NCI-H2107 treated with DMSO at 0.1 percent for 48 hours (cell line): ENCODE data around the gene FBXW8.

Source experiments
- DNase-seq: peaks from one replicate; lab custom pipeline; 2025; ENCODE audit not compliant: unreplicated experiment; lab: John Stamatoyannopoulos, UW

The FBXW8 gene

DNA sequence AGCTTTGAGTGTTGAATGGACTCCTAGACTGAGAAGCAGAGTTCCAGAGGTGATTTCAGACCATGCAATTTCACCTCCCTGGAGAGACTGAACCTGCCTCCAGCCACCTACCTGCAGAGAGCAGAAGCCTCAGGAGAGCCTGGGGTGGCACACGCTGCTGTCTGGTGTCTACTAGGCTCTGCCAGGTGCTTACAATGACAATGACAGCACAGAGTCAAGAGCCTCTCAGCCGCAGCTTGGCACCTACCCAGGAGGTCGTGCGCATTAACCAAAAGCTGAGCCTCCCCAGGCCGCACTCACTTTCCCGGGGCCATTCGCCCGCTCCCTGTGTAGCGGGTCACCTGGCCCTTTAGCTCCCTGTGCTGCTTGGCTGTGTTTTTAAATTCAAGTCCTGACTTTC lies 125.3 kb downstream of the FBXW8 start:
- peak; percentile 95 for DNase-seq

DNA sequence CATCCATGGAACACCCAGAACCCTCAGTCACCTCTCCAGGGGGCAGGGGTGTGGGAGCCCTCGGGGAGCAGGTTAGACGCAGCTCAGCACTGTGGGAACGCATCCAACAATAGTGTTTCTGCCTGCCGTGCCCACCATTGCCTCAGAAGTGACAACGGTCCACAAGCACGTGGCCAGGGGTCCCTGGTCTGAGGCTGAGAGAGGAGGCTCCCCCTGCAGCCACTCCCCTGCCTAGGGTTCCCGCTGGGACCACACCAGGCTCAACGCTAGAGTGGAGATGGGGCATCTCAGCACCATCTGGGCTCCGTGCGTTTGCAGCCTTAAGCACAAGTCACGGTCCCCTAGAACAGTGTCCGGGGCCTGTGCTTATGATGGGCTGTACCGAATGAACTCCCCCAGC lies 125.8 kb downstream of the FBXW8 start:
- no peak for DNase-seq

DNA sequence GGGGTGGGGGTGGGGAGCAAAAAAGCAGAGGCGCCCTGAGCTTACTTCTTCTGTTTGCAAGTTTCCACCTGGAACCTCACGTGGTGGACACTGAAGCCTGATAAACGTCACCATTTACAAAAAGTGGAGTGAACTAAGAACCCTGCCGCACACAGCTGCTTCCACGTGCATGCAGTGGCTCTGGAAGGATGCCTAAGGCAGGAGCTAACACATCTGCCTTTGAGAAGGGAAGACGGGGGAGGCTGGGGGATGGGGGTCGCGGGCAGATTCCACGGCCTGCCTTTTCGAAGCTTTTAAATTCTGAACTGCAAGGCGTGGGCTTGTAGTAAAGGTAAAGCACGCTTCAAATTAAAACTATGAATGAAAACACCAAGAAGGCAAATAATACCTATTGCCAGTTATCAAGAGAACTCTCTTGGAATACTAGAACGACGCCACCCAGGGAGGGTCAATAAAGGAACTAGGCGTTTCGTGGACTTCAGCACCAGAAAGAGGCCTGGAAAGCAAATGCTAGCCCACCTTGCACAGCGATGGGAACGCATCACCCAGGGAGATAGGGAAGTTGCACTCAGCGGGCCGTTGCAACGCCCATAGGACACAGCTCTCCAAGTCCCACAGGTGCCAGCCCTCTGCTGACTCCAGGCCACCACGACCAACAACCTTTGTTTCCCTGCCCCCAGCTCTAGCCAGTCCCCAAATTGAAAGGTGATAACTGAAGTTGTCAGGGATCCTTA lies 126.7 kb downstream of the FBXW8 start:
- DNase-seq = peak; percentile 33

DNA sequence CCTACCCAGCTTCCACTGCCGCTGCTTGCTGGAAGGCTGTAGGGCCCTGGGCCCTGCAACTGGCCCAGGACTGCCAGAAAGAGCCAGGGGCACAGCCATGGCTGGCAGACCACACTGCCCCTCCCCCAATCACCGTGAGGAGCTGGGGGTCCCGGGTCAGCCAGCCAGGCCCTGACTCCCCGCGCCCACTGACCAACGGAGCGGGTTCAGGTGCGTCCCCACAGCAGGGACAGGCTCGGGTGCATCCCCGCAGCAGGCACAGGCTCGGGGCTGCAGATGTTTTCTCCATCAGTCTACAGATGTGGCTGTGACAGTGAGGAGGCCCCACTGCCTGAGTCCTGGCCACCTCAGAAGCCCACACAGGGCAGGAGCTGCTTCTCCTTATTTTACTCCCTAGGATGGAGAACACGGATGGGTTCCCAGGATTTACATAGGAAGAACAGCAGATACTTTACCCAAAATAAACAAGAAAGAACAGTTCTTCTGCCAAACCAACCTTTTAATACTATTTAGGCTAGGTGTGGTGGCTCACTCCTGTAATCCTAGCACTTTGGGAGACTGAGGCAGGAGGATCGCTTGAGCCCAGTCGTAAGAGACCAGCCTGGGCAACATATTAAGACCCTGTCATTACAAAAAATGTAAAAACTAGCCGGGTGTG lies 127.4 kb downstream of the FBXW8 start:
- no peak for DNase-seq

DNA sequence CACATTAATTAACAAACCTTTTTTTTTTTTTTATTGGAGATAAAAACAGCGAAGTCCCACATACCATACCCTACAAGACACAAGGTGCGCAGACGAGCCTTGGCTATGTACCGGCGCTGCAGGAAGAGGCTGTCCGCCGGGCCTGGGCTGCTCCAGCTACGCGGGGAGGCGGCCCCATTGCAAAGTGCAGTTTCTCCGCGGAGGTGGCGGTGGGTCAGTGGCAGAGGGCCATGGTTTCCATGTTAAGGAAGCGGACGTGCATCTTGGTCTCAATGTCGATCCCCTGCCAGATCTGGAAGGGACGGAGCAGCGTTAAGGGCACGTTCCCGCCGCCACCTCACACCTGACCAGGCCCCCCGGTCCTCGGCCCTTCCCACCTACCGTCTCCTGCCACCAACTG lies 128.2 kb downstream of the FBXW8 start:
- DNase-seq = no peak

DNA sequence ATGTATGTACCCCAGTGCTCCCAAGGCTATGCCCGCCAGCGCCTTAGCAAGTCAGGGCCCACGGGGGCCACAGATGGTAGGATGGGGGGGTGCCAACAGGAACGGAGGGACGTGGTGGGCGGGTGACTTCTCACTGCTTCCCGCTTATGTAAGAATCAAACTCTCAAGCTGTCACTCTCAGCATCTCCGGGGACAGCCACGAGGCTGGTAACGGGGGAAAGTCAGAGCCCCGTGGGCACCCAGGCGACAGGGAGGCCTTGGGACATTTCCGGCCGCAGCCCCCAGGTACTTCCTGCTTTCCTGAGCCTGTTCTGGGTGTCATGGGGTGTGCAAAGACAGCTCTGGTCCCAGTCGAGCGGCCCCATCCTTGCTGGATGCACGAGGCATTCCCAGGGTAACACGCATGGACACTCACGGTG lies 129.2 kb downstream of the FBXW8 start:
- no peak for DNase-seq

DNA sequence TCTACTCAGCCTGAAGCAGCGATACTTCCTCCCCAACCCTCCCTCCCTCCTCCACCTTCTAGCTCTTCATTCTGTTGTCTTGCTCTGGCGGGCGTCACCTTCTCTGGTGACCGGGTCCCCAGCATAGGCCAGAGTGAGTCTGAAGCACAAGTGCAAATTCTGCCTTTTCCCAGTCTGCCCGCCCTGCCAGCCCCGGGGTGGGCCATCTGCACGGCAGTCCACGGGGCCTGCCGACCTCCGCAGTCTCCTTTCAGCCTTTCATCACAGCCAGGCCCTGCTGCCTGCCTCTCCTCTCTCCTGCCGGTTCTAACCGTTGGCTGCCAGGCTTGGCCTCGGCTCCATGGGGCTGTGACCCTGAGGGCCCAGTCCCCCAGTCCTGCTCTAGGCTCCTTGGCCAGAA lies 129.7 kb downstream of the FBXW8 start:
- DNase-seq = no peak

DNA sequence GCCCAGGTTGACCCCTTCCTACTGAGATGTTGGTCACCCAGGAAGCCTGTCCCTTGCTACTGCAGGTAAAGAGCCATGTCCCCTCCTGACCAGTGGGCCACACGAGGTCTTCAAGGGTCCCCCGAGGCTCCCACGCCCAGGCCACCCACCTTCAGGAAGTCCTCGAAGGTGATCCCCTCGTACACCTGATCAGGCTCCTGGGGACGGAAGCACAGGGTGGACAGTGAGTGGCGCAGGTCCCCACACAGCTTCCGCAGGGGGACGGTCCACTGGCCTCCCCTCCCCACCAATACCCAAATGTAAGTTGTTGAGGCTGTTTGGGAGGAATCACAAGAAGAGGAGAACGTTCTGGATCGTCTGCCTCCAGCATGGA lies 131.0 kb downstream of the FBXW8 start:
- DNase-seq = no peak

DNA sequence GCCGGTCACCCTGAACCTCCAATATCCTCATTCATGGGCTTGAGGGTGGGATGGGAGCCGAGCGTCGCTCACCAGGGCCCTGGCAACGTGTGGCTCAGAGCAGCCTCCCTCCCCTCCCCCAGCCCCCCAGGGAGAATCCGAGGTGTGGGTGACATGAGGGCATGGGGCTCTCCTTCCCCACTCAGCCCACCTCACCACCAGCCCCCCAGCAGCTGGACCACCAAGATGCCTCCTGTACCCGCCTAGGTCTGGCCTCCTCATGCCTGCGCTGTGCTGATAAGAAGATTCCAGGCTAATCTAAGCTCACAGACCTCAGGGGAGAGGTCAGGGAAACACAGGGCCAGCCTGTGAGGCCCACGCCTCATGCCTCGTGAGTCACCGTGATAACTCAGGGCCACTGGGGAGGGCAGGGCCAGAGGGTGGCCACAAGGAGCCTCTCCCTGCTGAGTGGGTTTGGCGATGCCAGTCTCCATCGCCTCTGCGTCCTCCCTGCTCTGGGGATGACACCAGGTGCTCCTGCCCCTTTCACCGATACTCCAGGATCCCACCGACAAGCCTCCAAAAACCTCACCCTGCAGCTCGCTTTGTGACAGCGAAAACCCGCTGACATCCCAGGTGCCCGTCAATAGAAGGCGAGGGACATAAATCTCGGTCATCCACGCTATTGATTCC lies 131.6 kb downstream of the FBXW8 start:
- DNase-seq = no peak

DNA sequence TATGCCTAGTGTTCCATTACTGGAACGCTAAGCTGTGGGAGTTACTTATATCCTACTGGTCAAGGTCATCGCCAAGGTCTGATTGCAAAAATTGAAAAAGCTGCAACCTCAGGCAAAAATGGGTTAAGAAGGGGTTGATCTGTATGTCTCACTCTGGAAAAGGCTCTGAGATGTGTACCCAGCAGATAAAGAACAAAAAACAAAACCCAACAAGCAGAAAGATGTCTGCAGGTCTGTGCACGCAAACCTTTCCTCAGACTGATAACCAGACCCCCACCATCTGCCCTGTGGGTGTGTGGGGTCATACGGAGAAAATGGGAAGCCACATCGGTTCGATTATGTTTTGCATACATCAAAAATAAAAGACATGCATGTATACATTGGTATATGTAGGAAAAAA lies 132.1 kb downstream of the FBXW8 start:
- DNase-seq = no peak

DNA sequence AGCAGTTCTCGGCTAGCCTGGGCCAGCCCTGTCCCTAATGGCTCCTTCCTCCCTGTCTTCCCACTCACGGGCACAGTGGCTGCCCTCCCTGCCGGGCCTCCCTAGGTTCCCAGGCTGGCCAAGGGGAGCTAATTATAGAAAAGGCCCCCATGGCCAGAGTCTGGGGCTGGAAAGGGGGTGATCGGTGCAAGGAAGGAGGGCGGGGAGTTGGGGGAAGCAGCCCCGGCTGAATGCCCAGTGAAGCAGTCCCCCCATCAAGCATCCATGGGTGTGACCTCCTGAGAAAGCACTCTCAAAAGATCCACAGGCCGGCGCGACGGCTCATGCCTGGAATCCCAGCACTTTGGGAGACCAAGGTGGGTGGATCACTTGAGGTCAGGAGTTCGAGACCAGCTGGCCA lies 133.6 kb downstream of the FBXW8 start:
- no peak for DNase-seq

DNA sequence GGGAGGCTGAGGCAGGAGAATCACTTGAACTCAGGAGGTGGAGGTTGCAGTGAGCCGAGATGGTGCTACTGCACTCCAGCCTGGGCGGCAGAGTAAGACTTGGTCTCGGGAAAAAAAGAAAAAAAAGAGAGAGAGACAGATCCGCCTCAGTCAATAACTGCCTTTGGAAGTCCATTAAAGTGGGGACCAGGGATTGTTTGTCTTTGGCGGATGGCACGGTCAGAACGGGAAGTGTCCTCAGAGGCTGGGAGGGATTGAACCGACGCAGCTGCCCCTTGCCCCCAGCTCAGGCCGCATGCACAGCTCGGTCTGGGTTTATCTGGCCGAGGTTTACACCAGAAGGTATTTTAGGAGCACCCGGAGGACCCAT lies 134.0 kb downstream of the FBXW8 start:
- no peak for DNase-seq

DNA sequence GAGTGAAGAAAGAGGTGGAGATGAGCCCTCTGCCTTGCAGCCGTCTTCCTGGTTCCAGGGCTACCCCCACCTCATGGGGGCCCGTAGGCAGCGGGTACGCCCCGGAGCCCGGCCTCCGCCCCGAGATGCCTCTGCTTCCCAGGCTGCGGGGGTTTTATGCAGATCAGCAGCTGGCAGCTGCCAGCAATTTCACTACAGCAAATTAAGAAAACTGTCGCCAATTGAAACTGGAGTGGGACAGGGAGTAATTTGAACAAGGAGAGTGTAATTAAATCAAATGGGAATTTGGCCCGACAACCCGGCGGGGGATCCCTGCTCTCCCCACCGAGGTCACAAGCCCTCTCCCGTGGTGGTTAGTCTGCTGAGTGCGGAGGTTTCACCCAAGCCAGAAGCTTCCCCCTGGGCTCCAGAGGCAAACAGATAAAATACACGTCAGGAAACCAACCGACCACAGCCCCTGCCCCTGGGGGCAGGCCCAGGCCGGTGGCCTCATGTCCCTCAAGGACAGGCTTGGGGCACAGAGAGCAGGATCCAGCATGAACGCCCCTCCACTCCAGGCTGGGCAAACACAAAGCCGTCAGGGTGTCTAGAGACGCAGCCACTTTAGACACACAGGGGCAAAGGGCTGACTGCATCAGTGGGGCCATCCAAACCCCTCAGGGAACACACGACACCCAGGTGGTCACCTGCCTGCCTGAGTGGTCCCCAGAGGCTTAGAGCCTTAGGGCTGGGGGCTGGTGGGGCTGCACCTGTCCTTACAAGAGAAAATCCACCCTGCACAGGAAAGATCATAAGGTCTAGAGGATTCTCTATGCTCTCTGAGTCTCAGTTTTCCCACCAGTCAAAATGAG lies 134.6 kb downstream of the FBXW8 start:
- peak; percentile 83 for DNase-seq

DNA sequence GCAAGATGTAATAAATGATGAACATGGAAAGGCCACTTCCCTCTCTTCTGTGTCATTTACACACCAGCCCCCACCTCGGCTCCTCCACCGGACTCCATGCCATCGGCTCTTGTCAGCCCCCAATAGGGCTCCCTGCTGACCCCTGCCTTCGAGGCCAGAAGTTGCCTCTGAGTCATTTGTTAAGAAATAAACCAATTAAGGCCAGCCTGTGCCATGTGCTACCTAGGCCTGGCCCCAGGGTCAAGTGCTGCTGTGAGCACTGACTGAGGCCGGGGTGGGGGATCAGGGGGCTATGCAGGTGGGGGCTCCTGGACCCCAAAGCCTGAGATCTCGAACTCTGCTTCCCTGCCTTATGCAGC lies 135.2 kb downstream of the FBXW8 start:
- DNase-seq = no peak

DNA sequence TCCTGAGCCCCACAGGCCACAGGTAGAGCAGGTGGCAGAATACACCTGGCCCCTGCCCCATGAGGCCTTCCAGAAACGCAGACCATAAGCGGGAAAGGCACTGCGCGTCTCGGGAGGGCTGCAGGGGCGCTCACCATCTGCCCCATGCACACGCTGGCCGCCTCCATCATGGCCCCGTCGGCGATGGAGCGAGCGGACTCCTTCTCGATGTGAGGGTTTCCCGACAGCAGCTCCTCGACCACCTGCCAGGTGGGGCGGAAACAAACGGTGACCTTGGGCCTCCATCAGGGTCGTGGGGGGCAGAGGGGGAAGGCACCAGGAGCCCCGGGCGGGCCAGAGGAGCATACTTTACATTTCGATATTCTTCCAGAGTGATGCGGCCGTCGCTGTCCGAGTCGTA lies 135.7 kb downstream of the FBXW8 start:
- DNase-seq = no peak

DNA sequence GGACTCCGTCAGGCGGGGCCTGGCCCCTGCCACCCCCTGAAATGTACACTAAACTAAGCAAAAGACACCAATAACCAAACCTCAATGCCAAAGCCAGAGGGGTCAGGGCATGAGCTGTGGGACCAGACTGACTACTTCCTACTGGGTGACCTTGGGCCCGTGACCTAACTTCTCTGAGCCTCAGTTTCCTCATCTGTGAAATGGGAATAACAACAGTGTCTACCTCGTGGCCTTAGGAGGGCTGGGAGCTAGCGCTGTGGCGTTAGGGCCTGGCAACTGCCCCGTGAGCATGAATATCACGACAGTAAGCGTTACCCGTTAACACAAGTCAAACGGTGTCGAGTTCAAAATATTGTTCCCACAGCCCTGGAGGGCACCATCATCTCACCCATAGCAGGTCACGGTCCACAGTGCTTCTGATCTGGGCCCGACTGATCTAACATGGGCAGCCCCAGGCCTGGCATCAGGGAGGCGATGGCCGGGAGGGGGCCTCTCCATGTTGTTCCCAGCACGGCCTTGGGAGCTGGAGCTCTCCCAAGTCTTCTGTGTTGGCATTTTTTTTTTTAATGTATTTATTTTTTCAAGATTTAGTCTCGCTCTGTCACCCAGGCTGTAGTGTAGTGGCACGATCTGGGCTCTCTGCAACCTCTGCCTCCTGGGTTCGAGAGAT lies 136.2 kb downstream of the FBXW8 start:
- no peak for DNase-seq

DNA sequence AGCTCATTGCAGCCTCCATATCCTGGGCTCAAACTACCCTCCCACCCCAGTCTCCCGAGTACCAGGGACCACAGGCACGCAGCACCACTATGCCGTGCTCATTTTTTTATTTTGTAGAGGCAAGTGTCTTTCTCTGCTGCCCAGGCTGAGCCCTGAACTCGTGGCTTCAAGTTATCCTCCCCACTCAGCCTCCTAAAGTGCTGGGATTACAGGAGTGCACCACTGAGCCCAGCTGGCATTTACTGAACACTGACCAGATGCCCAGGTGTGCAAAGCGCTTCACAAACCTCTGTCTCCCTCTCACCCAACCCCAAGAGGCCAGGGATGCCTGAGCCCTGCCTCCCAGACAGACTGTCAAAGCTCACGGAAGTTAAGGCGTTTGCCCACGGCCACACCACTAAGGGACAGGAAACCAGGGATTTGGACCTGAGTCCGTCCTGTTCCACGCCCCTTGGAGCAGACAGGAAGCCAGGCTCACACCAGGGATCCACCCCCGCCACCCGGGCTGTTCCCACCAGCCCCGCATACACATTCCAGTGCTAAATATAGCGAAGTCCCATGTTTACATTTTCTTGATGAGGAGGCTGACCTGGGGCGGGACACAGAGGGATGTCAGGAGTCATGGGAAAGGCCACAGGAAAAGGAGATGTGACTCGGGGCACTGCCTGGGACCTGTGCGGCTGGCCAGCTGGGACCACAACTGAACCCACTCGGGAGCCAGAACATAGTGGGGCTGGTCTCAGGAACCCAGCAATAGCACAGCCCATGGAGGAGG lies 137.2 kb downstream of the FBXW8 start:
- DNase-seq = no peak

DNA sequence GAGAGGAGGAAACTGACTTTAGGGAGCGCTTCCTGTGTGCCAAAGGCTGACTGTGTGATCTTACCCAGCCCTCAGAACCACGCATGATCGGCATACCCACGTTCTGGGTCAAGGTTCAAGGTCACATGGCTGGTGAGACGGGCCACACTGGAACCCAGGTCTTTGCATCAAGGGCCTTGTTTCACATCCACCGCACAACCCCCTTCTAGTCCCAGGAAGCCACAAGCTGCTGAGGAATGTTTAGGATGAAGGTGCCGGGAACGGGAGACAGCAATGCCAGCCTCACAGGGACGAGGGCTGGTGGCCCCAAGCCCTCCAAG lies 137.8 kb downstream of the FBXW8 start:
- no peak for DNase-seq

DNA sequence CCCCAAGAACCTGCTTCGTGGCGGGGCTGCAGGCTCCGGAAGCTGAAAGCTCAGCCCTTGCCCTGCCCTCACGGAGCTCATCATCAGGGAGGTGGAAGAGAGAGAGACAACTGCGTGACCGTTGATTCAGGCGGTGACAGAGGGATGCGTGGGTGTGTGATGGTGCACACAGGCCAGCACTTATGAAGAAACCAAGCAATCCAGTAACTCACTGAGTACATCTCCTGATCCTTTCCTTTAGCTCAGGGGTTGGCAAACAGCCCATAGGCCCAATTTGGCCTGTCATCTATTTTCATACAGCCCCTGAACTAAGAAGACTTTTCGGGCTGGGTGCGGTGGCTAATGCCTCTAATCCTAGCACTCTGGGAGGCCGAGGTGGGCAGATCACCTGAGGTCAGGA lies 138.5 kb downstream of the FBXW8 start:
- no peak for DNase-seq

DNA sequence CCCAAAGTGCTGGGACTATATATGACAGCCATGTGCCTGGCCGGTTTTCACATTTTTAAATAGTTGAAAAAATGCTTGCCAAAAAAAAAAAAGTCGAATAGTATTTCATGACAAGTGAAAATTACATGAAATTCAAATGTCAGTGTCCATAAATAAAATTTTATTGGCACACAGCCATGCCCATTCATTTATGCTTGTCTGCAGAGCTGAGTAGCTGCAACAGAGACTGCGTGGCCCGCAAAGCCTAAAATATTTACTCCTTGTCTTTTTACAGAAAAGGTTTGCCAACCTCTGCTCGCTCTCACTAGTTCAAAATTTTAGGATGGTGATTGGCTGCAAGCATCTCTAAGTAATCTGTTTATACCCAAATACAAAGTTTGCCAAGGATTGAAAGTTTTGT lies 139.3 kb downstream of the FBXW8 start:
- no peak for DNase-seq

DNA sequence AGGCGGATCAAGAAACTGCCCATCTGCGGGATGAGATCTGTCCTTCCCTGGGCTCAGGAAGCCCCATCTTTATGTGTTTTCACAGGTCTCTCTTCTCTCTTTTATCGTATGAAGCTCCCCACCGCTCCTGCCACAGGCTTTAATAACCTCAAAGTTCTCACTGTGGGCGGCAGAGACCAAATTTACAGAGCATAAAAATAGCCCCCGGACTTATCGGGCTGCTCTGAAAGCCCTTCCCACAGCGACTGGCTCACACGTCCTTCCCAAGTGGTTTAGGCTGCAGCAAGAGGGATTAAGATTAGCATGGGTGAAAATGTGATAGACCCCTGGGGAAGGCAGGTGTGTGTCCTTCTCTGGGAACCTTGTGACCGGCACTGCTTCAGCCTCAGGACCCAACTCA lies 140.6 kb downstream of the FBXW8 start:
- DNase-seq = no peak
